Transverse colon (tissue), 4 donors: ENCODE measurements around the gene DDAH1.

Source experiments
- EP300 ChIP-seq: sonication (generic); formaldehyde crosslinking; IDR thresholded peaks from one replicate; pipeline ENCODE4 v1.6.1; 2017; ENCODE audit warnings: antibody characterized with exemption, low read depth
- POLR2A ChIP-seq: fragments of 450-650 bp; IDR thresholded peaks from one replicate; pipeline ENCODE4 v1.6.1; 2016; ENCODE audit warnings: antibody characterized with exemption, mild to moderate bottlenecking, moderate library complexity
- POLR2AphosphoS5 ChIP-seq, 3 donors: sonication (generic); formaldehyde crosslinking; IDR thresholded peaks; one replicate each; pipeline ENCODE4 v1.6.1; 2016; ENCODE audit warnings: antibody characterized with exemption in 3 of 3
- TF ChIP-seq, protein P1 (sequence below), 5 experiments: fragments of 200-600 bp in 3 of 5; fragments of 450-650 bp in 2 of 5; sonication (generic) in 3 of 5; IDR thresholded peaks; 1 replicate in 2 of 5; 2 replicates in 3 of 5; pipeline ENCODE4 v1.5.1; 2016 to 2017; ENCODE audit warnings: antibody characterized with exemption in 5 of 5, inconsistent platforms in 3 of 5, mild to moderate bottlenecking in 2 of 5, moderate library complexity in 1 of 5

DNA sequence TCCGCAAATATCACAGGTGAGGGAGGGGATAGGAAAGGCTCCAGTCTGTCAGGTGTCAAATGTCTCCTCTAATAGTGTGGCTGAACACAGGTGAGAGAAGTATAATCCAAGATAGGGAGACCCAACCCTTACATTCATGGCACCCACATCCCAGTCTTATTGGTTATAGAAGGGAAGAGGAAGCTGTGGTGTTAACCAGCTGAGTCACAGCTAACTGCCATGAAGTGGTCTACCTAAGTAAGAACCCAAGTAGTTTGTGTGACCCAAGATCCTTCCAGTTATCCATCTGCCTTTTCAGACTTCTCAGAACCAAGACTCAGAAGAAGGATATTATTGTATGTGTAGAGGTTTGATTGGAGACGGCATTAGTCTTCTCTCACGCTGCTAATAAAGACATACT, 37.1 kb downstream of the DDAH1 start:
- TF ChIP-seq, protein P1, sequence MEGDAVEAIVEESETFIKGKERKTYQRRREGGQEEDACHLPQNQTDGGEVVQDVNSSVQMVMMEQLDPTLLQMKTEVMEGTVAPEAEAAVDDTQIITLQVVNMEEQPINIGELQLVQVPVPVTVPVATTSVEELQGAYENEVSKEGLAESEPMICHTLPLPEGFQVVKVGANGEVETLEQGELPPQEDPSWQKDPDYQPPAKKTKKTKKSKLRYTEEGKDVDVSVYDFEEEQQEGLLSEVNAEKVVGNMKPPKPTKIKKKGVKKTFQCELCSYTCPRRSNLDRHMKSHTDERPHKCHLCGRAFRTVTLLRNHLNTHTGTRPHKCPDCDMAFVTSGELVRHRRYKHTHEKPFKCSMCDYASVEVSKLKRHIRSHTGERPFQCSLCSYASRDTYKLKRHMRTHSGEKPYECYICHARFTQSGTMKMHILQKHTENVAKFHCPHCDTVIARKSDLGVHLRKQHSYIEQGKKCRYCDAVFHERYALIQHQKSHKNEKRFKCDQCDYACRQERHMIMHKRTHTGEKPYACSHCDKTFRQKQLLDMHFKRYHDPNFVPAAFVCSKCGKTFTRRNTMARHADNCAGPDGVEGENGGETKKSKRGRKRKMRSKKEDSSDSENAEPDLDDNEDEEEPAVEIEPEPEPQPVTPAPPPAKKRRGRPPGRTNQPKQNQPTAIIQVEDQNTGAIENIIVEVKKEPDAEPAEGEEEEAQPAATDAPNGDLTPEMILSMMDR (IDR thresholded peaks at IDR 0.05) = no peak
- TF ChIP-seq POLR2A (no peak), POLR2AphosphoS5 (IDR thresholded peaks at IDR 0.05) (no peak), EP300 (no peak)
